RWPE1 (cell line): ENCODE measurements around the gene WLS.

Source experiments
- CTCF ChIA-PET: fragments of 350-600 bp; sonication (Branson Sonifier 250); formaldehyde crosslinking; extraction: SDS; loops from one replicate; lab custom pipeline; 2021; lab: Yijun Ruan, JAX
- POLR2A ChIA-PET: fragments of 400-600 bp; formaldehyde crosslinking; extraction: SDS; loops from one replicate; lab custom pipeline; 2020; ENCODE audit warnings: antibody characterized with exemption; ENCODE audit not compliant: low non-redundant PET; lab: Yijun Ruan, JAX
- DNase-seq: peaks from one replicate; pipeline ENCODE4 v3.0.0; 2012; ENCODE audit warnings: low spot score
- H3K27ac ChIP-seq: fragments of 450-650 bp; 2 replicates; pipeline ENCODE4 v1.5.1; 2017
- TF ChIP-seq, protein P1 (sequence below): fragments of 450-650 bp; conservative IDR thresholded peaks from 2 replicates; pipeline ENCODE4 v1.5.1; 2017; ENCODE audit warnings: low read depth, mild to moderate bottlenecking

Gene WLS

GRCh38 chr1:68103884-68104554, 128.3 kb downstream of the WLS start:
- CTCF ChIA-PET: interaction anchor here (0.6 kb wide), 1 partner anchor 9 kb away, joined by 4 read pairs; no protein-coding TSS in a partner anchor
- TF ChIP-seq, protein P1, sequence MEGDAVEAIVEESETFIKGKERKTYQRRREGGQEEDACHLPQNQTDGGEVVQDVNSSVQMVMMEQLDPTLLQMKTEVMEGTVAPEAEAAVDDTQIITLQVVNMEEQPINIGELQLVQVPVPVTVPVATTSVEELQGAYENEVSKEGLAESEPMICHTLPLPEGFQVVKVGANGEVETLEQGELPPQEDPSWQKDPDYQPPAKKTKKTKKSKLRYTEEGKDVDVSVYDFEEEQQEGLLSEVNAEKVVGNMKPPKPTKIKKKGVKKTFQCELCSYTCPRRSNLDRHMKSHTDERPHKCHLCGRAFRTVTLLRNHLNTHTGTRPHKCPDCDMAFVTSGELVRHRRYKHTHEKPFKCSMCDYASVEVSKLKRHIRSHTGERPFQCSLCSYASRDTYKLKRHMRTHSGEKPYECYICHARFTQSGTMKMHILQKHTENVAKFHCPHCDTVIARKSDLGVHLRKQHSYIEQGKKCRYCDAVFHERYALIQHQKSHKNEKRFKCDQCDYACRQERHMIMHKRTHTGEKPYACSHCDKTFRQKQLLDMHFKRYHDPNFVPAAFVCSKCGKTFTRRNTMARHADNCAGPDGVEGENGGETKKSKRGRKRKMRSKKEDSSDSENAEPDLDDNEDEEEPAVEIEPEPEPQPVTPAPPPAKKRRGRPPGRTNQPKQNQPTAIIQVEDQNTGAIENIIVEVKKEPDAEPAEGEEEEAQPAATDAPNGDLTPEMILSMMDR: no peak

GRCh38 chr1:68103011-68103545, 129.2 kb downstream of the WLS start:
- no peak for DNase-seq

More at GRCh38 chr1:68103884-68104554, 128.3 kb downstream of the WLS start:
- no peak overlapping the region for H3K27ac ChIP-seq
- no peak for DNase-seq
- POLR2A ChIA-PET: no interaction called here

DNA sequence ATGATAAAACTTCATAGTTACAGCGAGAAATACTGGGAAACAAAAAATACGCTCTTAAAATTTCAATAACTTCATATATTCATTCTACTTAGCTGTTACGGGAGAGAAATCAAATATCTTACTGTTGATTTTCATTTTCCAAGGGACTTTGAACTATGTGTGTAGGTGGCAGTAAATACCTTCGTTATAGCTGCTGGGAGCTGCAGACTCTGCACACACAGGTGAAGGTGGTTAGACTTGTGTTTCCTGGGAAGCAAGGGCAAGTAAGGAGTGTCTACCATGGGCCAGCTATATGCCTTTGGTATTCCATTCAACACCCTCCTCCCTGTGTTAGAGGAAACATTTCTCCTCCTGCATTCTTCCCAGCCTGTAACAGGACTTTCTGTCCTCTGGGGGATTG, 130.5 kb downstream of the WLS start:
- no peak overlapping the region for H3K27ac ChIP-seq
- CTCF ChIA-PET: interaction anchor here (1.0 to 1.1 kb wide), 2 partner anchors 15 to 19 kb away, joined by 3 to 5 read pairs; no protein-coding TSS in a partner anchor
- TF ChIP-seq, protein P1: no peak
- DNase-seq: no peak
- POLR2A ChIA-PET: no interaction called here

More at GRCh38 chr1:68103011-68103545, 129.2 kb downstream of the WLS start:
- H3K27ac ChIP-seq: no peak overlapping the region
- ChIA-PET CTCF (interaction anchor here (0.5 to 1.1 kb wide), 3 partner anchors 14 to 1863 kb away, joined by 3 to 5 read pairs (median 3); no protein-coding TSS in a partner anchor), POLR2A (no interaction called here)
- TF ChIP-seq, protein P1: no peak

DNA sequence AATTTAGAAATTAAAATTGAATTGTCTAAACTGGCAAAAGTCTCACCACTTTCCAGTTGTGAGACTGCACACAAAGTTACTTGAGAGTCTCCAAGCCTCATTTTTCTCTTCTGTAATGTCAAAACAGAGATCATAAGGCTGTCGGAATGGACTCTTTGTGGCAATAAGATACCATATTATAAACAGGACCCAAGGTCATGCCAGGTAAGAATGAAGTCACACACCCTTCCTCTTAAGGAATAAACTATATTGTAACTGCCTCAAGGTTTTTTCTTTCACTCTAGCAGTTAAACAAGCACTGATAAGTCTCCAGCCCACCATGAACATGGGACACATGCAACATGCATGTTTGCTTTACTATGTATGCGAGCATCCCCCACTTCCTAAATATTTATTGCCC, 131.8 kb downstream of the WLS start:
- ChIA-PET CTCF (no interaction called here), POLR2A (no interaction called here)
- TF ChIP-seq, protein P1: no peak
- DNase-seq: no peak
- H3K27ac ChIP-seq: no peak overlapping the region

DNA sequence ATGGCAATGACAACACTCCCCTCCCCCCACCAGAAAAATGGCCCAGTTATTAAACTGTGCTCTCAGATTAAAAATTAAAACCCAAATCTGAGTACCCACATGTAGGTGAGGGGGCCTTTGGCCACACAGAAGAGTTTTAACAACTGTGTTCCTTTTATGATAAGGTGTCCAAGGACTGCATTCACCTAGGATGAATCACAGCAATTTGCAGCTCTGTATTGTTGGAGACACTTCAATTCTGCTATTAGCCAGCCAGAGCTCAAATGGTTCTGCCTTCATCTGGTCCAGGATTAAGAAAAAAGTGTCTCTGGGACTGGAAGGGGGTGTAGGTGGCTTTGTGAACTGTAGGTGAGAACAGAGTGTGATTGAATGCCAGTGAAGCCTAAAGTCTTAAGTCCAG, 138.6 kb downstream of the WLS start:
- peak; percentile 34 for DNase-seq
- CTCF ChIA-PET: no interaction called here
- TF ChIP-seq, protein P1: no peak
- POLR2A ChIA-PET: interaction anchor here (1.0 kb wide), 1 partner anchor 13 kb away, joined by 3 read pairs; no protein-coding TSS in a partner anchor
- H3K27ac ChIP-seq: no peak overlapping the region

DNA sequence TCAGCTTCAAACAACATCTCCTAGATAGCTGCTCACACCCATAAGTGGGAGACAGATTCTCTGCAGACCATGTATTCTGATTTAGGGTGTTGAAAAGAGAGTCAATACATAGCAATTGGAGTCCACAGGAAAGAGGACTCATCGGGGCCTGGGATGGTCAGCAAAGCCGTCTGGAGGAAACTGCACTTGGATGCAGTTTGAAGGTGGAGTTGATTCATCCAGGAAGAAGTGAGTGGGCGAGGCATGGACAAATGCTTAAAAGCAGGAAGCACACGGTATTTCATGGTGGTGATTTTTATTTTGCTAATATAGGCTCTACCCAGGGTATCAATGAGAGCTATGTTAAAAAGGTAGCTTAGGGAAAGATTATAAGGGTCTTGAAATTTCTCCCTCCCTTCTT, 145.1 kb downstream of the WLS start:
- ChIA-PET CTCF (interaction anchor here (0.6 kb wide), 1 partner anchor 586 kb away, joined by 3 read pairs; no protein-coding TSS in a partner anchor), POLR2A (no interaction called here)
- DNase-seq: no peak
- TF ChIP-seq, protein P1: no peak
- no peak overlapping the region for H3K27ac ChIP-seq
